IPS-20b (cell line): ENCODE data around the gene C1QTNF1.

Experiments
- H3K27ac ChIP-seq: one replicate; pipeline ENCODE4 v1.5.1; 2013; ENCODE audit warnings: low read length
- H3K27me3 ChIP-seq: 2 replicates; pipeline ENCODE4 v1.6.1; 2013; ENCODE audit warnings: mild to moderate bottlenecking, low read length, inconsistent platforms; ENCODE audit not compliant: insufficient read depth
- H3K36me3 ChIP-seq: 2 replicates; pipeline ENCODE4 v1.6.1; 2013; ENCODE audit warnings: low read depth, mild to moderate bottlenecking, inconsistent platforms, low read length, moderate library complexity; ENCODE audit not compliant: insufficient read depth
- H3K4me1 ChIP-seq: 2 replicates; pipeline ENCODE4 v1.6.1; 2013; ENCODE audit warnings: mild to moderate bottlenecking, control low read depth, inconsistent platforms, low read length, moderate library complexity; ENCODE audit not compliant: insufficient read depth
- H3K4me3 ChIP-seq: 2 replicates; pipeline ENCODE4 v1.5.1; 2013; ENCODE audit warnings: mild to moderate bottlenecking, low read length, inconsistent platforms
- H3K9ac ChIP-seq: 2 replicates; pipeline ENCODE4 v1.6.1; 2013; ENCODE audit warnings: low read depth, mild to moderate bottlenecking, inconsistent platforms, low read length, moderate library complexity
- H3K9me3 ChIP-seq: 2 replicates; pipeline ENCODE4 v1.6.1; 2013; ENCODE audit warnings: mild to moderate bottlenecking, low read depth, low read length, inconsistent platforms; ENCODE audit not compliant: insufficient read depth

C1QTNF1 gene, protein sequence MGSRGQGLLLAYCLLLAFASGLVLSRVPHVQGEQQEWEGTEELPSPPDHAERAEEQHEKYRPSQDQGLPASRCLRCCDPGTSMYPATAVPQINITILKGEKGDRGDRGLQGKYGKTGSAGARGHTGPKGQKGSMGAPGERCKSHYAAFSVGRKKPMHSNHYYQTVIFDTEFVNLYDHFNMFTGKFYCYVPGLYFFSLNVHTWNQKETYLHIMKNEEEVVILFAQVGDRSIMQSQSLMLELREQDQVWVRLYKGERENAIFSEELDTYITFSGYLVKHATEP

DNA sequence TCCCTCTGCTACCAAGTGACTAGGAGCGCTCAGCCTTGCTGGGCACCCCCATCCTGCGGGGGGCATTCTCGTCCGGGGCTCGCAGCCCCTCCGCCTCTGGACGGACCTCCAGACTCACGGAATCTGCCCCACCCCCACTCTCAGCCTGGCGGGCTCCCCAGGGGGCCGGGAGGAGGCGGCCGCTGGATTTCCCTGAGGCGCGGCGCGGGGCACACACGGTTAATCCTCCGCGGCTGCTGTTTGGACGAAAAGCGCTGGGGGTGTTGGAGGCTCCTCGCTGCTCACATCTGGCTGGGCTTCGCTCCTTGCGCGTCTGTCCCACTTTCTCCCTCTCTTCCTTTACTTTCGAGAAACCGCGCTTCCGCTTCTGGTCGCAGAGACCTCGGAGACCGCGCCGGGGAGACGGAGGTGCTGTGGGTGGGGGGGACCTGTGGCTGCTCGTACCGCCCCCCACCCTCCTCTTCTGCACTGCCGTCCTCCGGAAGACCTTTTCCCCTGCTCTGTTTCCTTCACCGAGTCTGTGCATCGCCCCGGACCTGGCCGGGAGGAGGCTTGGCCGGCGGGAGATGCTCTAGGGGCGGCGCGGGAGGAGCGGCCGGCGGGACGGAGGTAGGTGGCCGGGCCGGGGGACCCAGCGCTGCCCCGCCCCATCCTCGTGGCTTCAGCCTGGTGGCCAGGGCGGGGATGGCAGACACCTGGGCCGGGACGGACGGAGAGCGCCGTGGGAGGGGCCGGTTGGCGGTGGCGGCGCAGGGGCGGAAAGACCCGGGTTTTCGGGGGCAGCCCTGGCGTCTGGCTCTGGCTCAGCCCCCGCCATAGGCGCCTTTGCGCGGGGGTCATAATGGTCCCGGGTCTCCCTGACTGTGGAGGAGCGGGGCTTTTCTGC is at the start of gene C1QTNF1:
Gene C1QTNF1 (plus strand): TSS at position 284 of the 886 bp plus-strand sequence. CDS start 19,800 bp downstream, outside the sequence.
- Histone ChIP-seq H3K27ac (no peak within 1 kb of the TSS), H3K36me3 (no peaks in the 10 kb centered on the region), H3K4me1 (peaks cover 4% of the 10 kb centered on the region), H3K9ac (peak within 1 kb of the TSS; percentile 61; the same call in 1 of the 2 replicates), H3K9me3 (no peaks in the 10 kb centered on the region), H3K27me3 (peaks cover 100% of the 10 kb centered on the region), H3K4me3 (peak within 1 kb of the TSS; percentile 84)

DNA sequence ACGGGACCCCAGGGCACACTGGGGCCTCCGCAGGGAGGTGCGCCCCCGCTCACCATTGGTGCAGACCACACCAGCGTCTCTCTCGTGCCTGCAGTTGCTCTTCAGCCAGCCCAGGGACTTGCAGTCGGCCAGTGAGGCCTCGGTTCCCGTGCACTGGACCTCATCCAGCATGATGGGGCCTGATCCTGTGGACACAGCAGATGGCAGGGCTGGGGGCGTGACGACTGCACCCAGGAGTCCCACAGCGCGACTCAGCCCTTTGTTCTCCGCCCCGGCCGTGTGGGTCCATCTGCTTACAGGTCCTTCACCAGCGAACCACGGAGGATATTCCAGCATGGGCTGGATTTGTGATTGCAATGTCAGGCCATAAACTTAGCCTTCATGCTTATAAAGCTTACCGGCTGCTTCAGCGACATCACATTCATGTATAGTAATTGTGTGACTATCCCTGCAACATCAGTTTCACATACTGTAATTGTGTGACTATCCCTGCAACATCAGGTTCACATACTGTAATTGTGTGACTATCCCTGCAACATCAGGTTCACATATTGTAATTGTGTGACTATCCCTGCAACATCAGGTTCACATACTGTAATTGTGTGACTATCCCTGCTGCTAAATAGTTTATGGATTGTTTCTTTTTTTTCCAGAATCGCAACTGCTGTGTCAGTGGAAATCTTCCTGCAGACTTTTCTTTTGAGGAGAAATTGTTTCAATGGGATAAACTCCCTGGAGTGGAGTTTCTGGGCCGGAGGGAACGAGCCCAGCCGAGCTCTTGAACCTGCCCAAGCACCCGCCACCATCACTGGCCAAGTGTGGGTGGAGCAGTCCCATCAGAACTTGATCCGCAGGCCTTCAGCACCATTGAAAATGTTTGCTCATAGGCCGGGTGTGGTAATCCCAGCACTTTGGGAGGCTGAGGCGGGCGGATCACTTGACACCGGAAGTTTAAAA is 49.1 kb upstream of the C1QTNF1 start:
- no peak overlapping the region for H3K9ac ChIP-seq
- H3K27ac ChIP-seq = no peak overlapping the region
- no peaks in the 10 kb centered on the region for H3K9me3 ChIP-seq
- H3K27me3 ChIP-seq = no peaks in the 10 kb centered on the region
- H3K4me3 ChIP-seq = 0 out of 2 replicates have a peak overlapping the region, but pooled peaks have one; percentile 2
- H3K4me1 ChIP-seq = no peaks in the 10 kb centered on the region
- no peaks in the 10 kb centered on the region for H3K36me3 ChIP-seq

DNA sequence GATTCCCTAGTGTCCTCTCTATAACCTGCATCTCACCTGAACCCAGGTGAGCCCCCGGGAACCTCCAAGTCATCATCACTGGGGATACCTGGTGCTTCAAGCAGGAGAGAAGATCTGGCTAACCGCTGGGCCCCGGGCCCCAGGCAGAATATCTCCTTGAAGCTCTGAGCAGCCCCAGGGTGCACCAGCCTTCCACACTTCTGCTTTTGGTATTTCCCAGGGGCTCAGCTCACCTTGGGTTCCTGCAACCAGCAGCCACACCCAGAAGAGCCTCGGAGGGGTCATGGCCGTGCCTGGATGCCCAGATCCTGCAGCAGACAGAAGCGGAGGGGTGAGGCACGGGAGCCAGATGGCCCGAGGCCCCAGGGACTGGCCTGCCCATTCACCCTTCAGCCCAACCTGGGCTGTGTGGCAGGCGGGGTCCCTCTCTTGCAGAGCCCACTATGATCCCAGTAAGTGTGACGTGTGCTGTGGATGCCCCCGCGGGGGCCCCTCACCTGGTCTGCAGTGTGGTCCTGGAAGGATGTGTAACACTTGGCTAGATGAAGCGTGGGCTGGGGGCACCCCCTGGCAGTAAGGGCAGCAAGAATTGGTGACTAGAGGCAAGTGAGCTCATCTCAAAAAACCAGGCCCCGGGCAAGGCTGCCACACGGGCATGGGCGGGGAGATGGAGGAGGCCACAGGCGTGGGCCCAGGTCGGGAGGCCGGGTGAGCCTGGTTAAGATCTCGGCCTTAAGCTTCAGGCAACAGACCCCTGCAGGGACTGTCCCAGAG is 46.9 kb upstream of the C1QTNF1 start:
- no peaks in the 10 kb centered on the region for H3K4me1 ChIP-seq
- H3K9me3 ChIP-seq = no peaks in the 10 kb centered on the region
- no peaks in the 10 kb centered on the region for H3K27me3 ChIP-seq
- no peak overlapping the region for H3K9ac ChIP-seq
- H3K4me3 ChIP-seq = no peak overlapping the region
- no peaks in the 10 kb centered on the region for H3K36me3 ChIP-seq
- no peak overlapping the region for H3K27ac ChIP-seq

DNA sequence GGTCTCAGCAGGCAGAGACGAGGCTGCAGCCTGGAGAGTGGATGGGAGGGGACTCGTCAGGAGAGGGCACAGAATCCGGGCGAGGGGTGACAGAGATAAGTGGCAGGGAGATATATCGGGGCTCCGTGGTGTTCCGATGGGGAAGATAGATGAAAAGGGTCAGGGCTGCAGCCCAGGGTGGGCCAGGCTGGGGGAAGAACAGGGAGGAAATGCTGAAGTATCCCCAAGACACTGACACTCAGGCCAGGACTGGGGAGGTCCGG is 46.4 kb upstream of the C1QTNF1 start:
- H3K36me3 ChIP-seq = no peaks in the 10 kb centered on the region
- no peaks in the 10 kb centered on the region for H3K27me3 ChIP-seq
- no peaks in the 10 kb centered on the region for H3K9me3 ChIP-seq
- no peak overlapping the region for H3K9ac ChIP-seq
- no peak overlapping the region for H3K27ac ChIP-seq
- no peak overlapping the region for H3K4me3 ChIP-seq
- H3K4me1 ChIP-seq = no peaks in the 10 kb centered on the region

DNA sequence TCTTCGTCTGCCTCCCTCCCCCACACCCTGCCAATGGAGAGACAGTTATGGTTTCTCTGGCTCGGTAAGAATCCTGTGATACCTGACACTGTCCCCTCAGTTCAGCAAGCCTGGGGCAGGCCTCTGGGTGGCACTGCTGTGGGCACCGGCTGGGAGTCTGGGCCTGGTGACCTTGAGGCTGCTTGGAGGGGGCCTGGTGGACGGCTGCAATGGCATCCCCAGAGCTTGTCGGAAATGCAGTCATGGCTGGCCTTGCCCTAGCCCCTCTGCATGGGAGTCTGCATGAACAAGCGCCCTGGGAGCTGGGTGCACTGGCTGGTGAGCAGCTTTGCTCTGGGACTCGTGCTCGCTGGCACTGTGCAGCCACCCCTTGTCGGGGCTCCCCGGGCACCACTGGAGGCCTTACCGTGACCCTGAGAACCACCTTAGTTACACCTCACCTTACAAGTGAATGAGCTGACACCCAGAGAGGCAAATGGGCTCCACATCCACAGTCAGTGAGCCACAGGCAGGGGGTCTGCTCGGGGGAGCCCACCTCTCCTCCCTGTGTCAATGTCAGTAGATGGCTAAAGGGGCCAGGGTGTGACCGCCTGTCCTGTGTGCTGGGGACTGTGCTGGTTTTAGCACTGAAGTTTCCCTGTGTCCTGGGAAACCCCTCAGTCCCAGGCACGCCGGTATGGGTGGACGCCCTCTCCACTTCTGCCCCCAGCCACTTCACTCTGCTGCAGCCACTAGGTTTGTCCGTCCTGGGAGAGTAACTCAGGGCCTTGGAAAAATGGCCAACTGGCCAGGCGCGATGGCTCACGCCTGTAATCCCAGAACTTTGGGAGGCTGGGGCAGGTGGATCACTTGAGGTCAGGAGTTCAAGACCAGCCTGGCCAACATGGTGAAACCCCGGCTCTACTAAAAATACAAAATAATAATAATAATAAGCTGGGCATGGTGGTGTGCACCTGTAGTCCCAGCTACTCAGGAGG is 45.7 kb upstream of the C1QTNF1 start:
- H3K4me1 ChIP-seq = no peaks in the 10 kb centered on the region
- H3K27me3 ChIP-seq = no peaks in the 10 kb centered on the region
- no peak overlapping the region for H3K9ac ChIP-seq
- no peak overlapping the region for H3K4me3 ChIP-seq
- no peaks in the 10 kb centered on the region for H3K36me3 ChIP-seq
- H3K9me3 ChIP-seq = no peaks in the 10 kb centered on the region
- H3K27ac ChIP-seq = no peak overlapping the region

DNA sequence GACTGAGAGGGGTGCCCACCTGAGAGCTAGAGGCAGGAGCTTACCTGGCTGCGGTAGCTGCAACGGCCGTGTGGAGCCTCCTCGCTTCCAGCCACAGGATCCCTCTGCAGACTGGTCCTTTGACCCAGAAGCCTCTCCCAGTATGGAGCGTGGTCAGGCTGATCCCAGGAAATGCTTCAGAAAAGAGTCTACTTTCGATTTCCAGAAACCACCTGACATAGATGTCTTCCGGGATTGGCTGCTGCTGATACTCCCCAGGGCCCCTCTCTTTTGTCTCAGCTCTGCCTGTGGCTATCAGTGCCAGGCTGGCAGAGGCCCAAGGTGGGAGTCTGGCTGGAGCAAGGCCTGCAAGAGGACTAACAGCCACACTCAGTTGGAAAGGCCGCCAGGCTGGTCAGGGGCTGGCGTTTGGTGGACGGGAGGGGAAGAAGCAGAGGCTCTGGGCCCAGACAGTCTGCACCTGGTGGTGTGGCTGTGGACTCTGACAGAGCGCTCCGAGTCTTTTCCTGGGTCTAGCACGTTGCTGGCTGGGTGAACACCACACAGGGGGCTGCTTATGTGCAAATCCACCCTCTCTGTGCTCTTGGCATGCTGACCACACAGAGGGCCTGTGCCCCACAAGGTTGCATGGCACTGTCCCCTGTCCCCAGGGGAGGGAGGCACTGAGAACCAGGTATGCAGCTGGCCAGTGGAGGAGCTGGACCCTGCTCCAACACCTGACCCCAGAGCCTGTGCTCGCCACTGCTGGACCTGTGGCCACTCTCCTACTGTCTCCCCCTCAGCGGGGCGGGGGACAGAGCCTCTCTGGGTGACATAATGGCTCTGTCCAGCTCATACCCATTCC is 44.0 kb upstream of the C1QTNF1 start, which contains the start of gene LGALS3BP:
Gene LGALS3BP (minus strand): TSS at position 144 of the 844 bp plus-strand sequence. CDS start 2,732 bp downstream, outside the sequence.
- Histone ChIP-seq H3K27me3 (no peaks in the 10 kb centered on the region), H3K4me1 (no peaks in the 10 kb centered on the region), H3K36me3 (no peaks in the 10 kb centered on the region), H3K9ac (peak within 1 kb of the TSS; percentile 59; the same call in 1 of the 2 replicates), H3K9me3 (no peaks in the 10 kb centered on the region), H3K4me3 (peak within 1 kb of the TSS; percentile 29; the same call in 1 of the 2 replicates), H3K27ac (no peak within 1 kb of the TSS)

DNA sequence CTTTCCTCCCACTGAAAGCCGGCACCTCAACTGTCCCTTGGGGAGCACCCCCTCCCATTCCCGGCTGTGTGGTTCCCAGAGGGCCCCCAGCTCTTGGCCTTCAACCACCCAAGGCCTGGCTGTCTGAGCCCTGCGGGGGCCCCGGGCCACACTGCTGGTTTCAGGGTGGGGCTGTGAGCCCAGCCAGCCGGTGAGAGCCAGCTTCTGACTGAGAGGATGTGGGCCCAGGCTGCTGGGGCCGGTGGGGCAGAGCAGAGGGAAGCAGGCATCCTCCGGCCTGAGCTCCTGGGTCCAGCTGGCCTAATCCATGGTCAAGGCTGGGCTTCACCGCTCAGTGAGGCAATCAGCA is 43.4 kb upstream of the C1QTNF1 start:
- Histone ChIP-seq H3K27ac (no peak overlapping the region), H3K9me3 (no peaks in the 10 kb centered on the region), H3K4me3 (no peak overlapping the region), H3K9ac (no peak overlapping the region), H3K4me1 (no peaks in the 10 kb centered on the region), H3K27me3 (no peaks in the 10 kb centered on the region), H3K36me3 (no peaks in the 10 kb centered on the region)

DNA sequence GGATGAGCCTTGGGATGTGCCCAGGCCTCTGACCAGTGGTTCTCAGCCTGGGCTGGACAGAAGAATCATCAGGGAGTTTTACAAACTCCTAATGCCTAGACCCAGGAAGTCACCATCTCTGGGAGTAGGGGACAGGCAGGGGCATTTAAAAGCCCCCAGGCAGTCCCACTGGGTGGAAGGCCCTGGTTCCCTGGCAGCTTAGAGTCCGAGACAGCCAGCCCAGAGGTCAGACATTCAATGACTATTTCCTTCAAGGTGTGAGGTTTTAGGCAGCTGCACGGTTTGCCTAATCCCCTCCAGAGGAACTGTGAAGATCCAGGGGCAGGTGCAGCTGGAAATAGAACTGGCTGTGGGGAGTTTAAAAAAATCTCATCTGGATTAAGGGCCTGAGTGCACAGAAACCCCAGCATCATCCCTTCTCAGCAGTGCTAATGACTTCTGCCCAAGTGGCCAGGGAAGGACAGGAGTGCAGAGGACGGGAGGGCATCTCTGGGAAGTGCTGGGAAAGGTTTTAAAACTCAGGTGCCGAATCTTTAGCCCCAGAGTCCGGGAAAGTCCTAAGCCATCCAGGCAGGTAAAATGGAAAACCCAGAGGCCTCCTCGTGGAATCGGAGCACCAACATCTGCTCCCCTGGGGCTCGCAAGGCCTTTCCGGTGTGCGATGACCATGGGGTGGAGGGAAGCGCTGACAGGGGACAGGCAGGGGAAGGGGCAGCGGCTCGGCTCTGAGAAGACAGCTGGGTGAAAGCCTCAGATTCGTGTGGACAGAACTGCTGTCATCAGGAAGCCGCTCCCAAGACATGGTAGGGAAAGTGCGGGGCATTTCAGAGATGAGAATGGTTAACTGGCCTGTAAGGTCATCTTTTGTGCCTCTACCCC is 42.7 kb upstream of the C1QTNF1 start:
- no peaks in the 10 kb centered on the region for H3K36me3 ChIP-seq
- H3K4me3 ChIP-seq = no peak overlapping the region
- H3K27ac ChIP-seq = no peak overlapping the region
- H3K27me3 ChIP-seq = no peaks in the 10 kb centered on the region; the same call in 1 of the 2 replicates
- peaks cover 3% of the 10 kb centered on the region for H3K4me1 ChIP-seq
- no peaks in the 10 kb centered on the region for H3K9me3 ChIP-seq
- no peak overlapping the region for H3K9ac ChIP-seq

DNA sequence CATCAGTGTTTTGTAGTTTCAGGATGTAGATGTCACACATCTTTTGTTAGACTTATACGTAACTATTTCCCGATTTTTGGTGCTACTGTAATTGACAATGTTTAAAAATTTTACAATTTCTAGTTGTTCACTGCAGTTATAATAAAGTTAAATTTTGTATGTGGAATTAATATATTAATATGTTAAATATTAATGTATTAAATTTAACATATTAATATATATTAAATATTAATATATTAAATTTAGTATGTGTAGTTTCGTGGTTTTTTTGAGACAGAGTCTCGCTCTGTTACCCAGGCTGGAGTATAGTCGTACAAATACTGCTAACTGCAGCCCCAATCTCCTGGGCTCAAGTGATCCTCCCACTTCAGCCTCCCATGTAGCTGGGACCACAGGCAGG is 38.6 kb upstream of the C1QTNF1 start:
- H3K27ac ChIP-seq = no peak overlapping the region
- no peak overlapping the region for H3K9ac ChIP-seq
- no peaks in the 10 kb centered on the region; the same call in 1 of the 2 replicates for H3K27me3 ChIP-seq
- H3K36me3 ChIP-seq = no peaks in the 10 kb centered on the region
- H3K4me3 ChIP-seq = no peak overlapping the region
- H3K4me1 ChIP-seq = peaks cover 7% of the 10 kb centered on the region
- H3K9me3 ChIP-seq = no peaks in the 10 kb centered on the region
